HFF-Myc (cell line): ENCODE measurements around the gene CCDC146.
"Not testable (repeated sequence)": the region's sequence is repeated elsewhere in the genome, so short reads cannot be mapped to it uniquely, and the experiment has no call there.

Experiments
- DNase-seq: peaks from one replicate; pipeline ENCODE4 v3.0.0-alpha.2; 2011; ENCODE audit warnings: low read depth; ENCODE audit errors: extremely low read depth
- H3K4me3 ChIP-seq: replicated peaks from 2 replicates; pipeline ENCODE4 v1.5.1; 2011; ENCODE audit warnings: low read depth, mild to moderate bottlenecking, control low read depth, low read length
- CTCF ChIP-seq: IDR thresholded peaks from 2 replicates; pipeline ENCODE4 v1.5.1; 2012; ENCODE audit warnings: mild to moderate bottlenecking, low read depth, low read length, control low read depth; ENCODE audit errors: missing control alignments

Gene CCDC146

GRCh38 chr7:77209479-77210139, 87.2 kb downstream of the CCDC146 start:
- DNase-seq = no peak
- TF ChIP-seq CTCF = no peak
- no peak overlapping the region for H3K4me3 ChIP-seq

- TF ChIP-seq CTCF = no peak
- H3K4me3 ChIP-seq = no peak overlapping the region
- no peak for DNase-seq
These were observed 93.9 kb downstream of the CCDC146 start for GRCh38 chr7:77216181-77216845.

GRCh38 chr7:77217474-77218185, 95.2 kb downstream of the CCDC146 start:
- DNase-seq = no peak
- H3K4me3 ChIP-seq = no peak overlapping the region
- no peak for TF ChIP-seq CTCF

GRCh38 chr7:77219701-77220331, 97.4 kb downstream of the CCDC146 start:
- DNase-seq, H3K4me3 ChIP-seq: not testable (repeated sequence)

GRCh38 chr7:77222065-77222464, 99.7 kb downstream of the CCDC146 start:
- DNase-seq = no peak
- no peak overlapping the region for H3K4me3 ChIP-seq
- TF ChIP-seq CTCF = no peak

- H3K4me3 ChIP-seq = no peak overlapping the region
- TF ChIP-seq CTCF = no peak
- no peak for DNase-seq
These were observed 100.4 kb downstream of the CCDC146 start for GRCh38 chr7:77222819-77223218.

- no peak for DNase-seq
- TF ChIP-seq CTCF = no peak
- H3K4me3 ChIP-seq = no peak overlapping the region
These were observed 100.8 kb downstream of the CCDC146 start for GRCh38 chr7:77223261-77223660.
